ENCODE measurements around the gene LEMD2. TPM values are rescaled to one million over a fixed set of nuclear protein-coding genes. Genes with fewer than 3 reads are reported as not detected.

Gene LEMD2
- total RNA-seq, 1 experiment from 2014 or later, result 43.9 TPM

GRCh38 chr6:33808641-33809180 lies 19.8 kb upstream of the LEMD2 start (continued):
- TF ChIP-seq POLR2AphosphoS5 (IDR thresholded peaks at IDR 0.05; ENCODE audit: low read depth, low read length) (no peak), CBX3 (IDR thresholded peaks at IDR 0.05; ENCODE audit: low read depth) (no peak), RAD21 (IDR thresholded peaks at IDR 0.05; ENCODE audit: low read depth) (no peak)

DNA sequence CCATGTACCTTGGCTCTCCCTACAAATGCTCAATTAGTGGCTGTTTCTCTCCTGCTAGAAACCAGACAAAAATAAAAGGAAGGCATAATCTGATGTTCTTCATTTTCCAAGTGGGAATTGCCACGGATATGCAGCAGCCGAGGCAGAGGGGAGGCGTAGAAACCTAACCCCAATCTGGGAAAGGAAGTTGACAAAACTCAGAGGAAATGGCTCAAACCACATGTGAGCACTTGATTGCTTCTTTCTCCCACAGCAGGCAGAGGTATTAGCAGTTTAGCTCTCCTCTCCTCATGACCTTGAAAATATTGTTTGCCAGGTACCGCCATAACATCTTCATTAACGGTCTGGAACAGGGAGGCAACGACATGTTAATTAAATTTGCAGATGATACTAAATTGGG lies 18.7 kb upstream of the LEMD2 start:
- no peak overlapping the region for H3K27ac ChIP-seq (ENCODE audit: low read depth, low read length)
- no TSS peak for BruUV-seq (replicated peaks)
- no peak for ATAC-seq
- DNase-seq (ENCODE audit: low read depth, low spot score), result no peak
- ChIA-PET RAD21 (ENCODE audit: low non-redundant PET in 1 of 2, low total read pairs in 2 of 2, uncharacterized antibody in 2 of 2, unreplicated experiment in 2 of 2) (no interaction called here), CTCF (no interaction called here), POLR2A (no interaction called here)
- no peak overlapping the region for H3K9ac ChIP-seq (ENCODE audit: low read length)
- no peaks in the 10 kb centered on the region for H3K36me3 ChIP-seq (ENCODE audit: control insufficient read depth in 1 of 2, insufficient read depth in 2 of 2, low read length in 2 of 2)
- H3K4me2 ChIP-seq (ENCODE audit: low read length), result no peak overlapping the region
- no peaks in the 10 kb centered on the region for H4K20me1 ChIP-seq (ENCODE audit: insufficient read depth)
- no peaks in the 10 kb centered on the region for H3K4me1 ChIP-seq (ENCODE audit: control insufficient read depth in 1 of 2, insufficient read depth in 2 of 2, low read length in 2 of 2)
- no peaks in the 10 kb centered on the region for H3K9me3 ChIP-seq (ENCODE audit: control insufficient read depth in 1 of 2, insufficient read depth in 1 of 2, low read depth in 1 of 2, low read length in 2 of 2)
- intact Hi-C loops (cut with micrococcal nuclease), result no loop called here
- no peaks in the 10 kb centered on the region for H3K9me2 ChIP-seq (ENCODE audit: insufficient read depth)
- no peak overlapping the region for H3K4me3 ChIP-seq (replicated peaks in 1 of 2; ENCODE audit: low read depth in 1 of 2, low read length in 2 of 2)
- H3K79me2 ChIP-seq (ENCODE audit: insufficient read depth, low read length), result no peaks in the 10 kb centered on the region
- H2AFZ ChIP-seq (ENCODE audit: low read depth, low read length, poor library complexity, severe bottlenecking), result no peak overlapping the region
- H3K27me3 ChIP-seq (ENCODE audit: insufficient read depth, low read length), result peaks cover 60% of the 10 kb centered on the region
- TF ChIP-seq JUND (IDR thresholded peaks at IDR 0.05), result no peak
- TF ChIP-seq ZFX (IDR thresholded peaks at IDR 0.05), result no peak
- TF ChIP-seq, protein P1, sequence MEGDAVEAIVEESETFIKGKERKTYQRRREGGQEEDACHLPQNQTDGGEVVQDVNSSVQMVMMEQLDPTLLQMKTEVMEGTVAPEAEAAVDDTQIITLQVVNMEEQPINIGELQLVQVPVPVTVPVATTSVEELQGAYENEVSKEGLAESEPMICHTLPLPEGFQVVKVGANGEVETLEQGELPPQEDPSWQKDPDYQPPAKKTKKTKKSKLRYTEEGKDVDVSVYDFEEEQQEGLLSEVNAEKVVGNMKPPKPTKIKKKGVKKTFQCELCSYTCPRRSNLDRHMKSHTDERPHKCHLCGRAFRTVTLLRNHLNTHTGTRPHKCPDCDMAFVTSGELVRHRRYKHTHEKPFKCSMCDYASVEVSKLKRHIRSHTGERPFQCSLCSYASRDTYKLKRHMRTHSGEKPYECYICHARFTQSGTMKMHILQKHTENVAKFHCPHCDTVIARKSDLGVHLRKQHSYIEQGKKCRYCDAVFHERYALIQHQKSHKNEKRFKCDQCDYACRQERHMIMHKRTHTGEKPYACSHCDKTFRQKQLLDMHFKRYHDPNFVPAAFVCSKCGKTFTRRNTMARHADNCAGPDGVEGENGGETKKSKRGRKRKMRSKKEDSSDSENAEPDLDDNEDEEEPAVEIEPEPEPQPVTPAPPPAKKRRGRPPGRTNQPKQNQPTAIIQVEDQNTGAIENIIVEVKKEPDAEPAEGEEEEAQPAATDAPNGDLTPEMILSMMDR (IDR thresholded peaks at IDR 0.05 in 2 of 3, conservative IDR thresholded peaks at IDR 0.05 in 1 of 3; ENCODE audit: borderline replicate concordance in 1 of 3, insufficient read depth in 1 of 3, low read depth in 2 of 3, low read length in 2 of 3), result no peak
- TF ChIP-seq YY1 (IDR thresholded peaks at IDR 0.05; ENCODE audit: extremely low read depth, insufficient replicate concordance, low read depth, low read length), result no peak
- no peak for TF ChIP-seq SIN3A (IDR thresholded peaks at IDR 0.05; ENCODE audit: low read depth)
- TF ChIP-seq CBX3 (IDR thresholded peaks at IDR 0.05; ENCODE audit: low read depth), result no peak
- TF ChIP-seq, protein P2, sequence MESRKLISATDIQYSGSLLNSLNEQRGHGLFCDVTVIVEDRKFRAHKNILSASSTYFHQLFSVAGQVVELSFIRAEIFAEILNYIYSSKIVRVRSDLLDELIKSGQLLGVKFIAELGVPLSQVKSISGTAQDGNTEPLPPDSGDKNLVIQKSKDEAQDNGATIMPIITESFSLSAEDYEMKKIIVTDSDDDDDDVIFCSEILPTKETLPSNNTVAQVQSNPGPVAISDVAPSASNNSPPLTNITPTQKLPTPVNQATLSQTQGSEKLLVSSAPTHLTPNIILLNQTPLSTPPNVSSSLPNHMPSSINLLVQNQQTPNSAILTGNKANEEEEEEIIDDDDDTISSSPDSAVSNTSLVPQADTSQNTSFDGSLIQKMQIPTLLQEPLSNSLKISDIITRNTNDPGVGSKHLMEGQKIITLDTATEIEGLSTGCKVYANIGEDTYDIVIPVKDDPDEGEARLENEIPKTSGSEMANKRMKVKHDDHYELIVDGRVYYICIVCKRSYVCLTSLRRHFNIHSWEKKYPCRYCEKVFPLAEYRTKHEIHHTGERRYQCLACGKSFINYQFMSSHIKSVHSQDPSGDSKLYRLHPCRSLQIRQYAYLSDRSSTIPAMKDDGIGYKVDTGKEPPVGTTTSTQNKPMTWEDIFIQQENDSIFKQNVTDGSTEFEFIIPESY (IDR thresholded peaks at IDR 0.05; ENCODE audit: extremely low read depth, insufficient replicate concordance, low read length), result no peak
- TF ChIP-seq CEBPB (IDR thresholded peaks at IDR 0.05; ENCODE audit: low read depth), result no peak
- no peak for TF ChIP-seq EGR1 (IDR thresholded peaks at IDR 0.05; ENCODE audit: low read depth)
- TF ChIP-seq, protein P3, sequence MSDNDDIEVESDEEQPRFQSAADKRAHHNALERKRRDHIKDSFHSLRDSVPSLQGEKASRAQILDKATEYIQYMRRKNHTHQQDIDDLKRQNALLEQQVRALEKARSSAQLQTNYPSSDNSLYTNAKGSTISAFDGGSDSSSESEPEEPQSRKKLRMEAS (IDR thresholded peaks at IDR 0.05), result no peak
- no peak for TF ChIP-seq ATF3 (IDR thresholded peaks at IDR 0.05)
- no peak for TF ChIP-seq POLR2A (IDR thresholded peaks at IDR 0.05; ENCODE audit: borderline replicate concordance, extremely low read depth, insufficient read depth, insufficient read length)
- TF ChIP-seq FOSL1 (IDR thresholded peaks at IDR 0.05; ENCODE audit: low read depth), result no peak
- TF ChIP-seq SRF (IDR thresholded peaks at IDR 0.05; ENCODE audit: low read depth), result no peak
- no peak for TF ChIP-seq POLR2AphosphoS5 (IDR thresholded peaks at IDR 0.05; ENCODE audit: low read depth, low read length)
- TF ChIP-seq TCF7L2 (IDR thresholded peaks at IDR 0.05; ENCODE audit: borderline replicate concordance, extremely low read depth, insufficient read depth, insufficient read length), result no peak
